PC-3 (cell line): ENCODE results near the gene TLE6. TPM values are rescaled to one million over a fixed set of nuclear protein-coding genes. Genes with fewer than 3 reads are reported as not detected.

ENCODE experiments used
- ATAC-seq: fragments of 200-7000 bp; cut with Tn5 transposase; 2 replicates; pipeline ENCODE4 v1.9.1; 2020; ENCODE audit warnings: mild to moderate bottlenecking, moderate library complexity
- BruUV-seq: library from RNA; stranded (reverse); fragments of 400-500 nt; replicated peaks from 2 replicates; lab custom pipeline; 2021; lab: Mats Ljungman, UMichigan
- CTCF ChIA-PET: fragments of 300-600 bp; sonication (Branson Sonifier 250); formaldehyde crosslinking; loops from one replicate; lab custom pipeline; 2022; ENCODE audit warnings: antibody characterized with exemption; lab: Charles Lee
- POLR2A ChIA-PET: fragments of 300-600 bp; sonication (Branson Sonifier 250); formaldehyde crosslinking; loops from one replicate; lab custom pipeline; 2022; ENCODE audit warnings: antibody characterized with exemption; ENCODE audit not compliant: unreplicated experiment; lab: Charles Lee
- DNase-seq: peaks from one replicate; pipeline ENCODE4 v3.0.0-alpha.2; 2015
- H2AFZ ChIP-seq: fragments of 300-600 bp; sonication (generic); 2 replicates; pipeline ENCODE4 v1.6.0; 2016; ENCODE audit warnings: antibody characterized with exemption, low read length
- H3F3A ChIP-seq: fragments of 300-600 bp; sonication (generic); one replicate; pipeline ENCODE4 v1.6.0; 2017; ENCODE audit warnings: antibody characterized with exemption, low read length, control low read depth, mild to moderate bottlenecking; ENCODE audit not compliant: unreplicated experiment
- H3K27ac ChIP-seq: fragments of 300-600 bp; sonication (generic); 2 replicates; pipeline ENCODE4 v1.5.1; 2016; ENCODE audit warnings: mild to moderate bottlenecking, low read length
- H3K27me3 ChIP-seq: fragments of 300-600 bp; sonication (generic); 2 replicates; pipeline ENCODE4 v1.6.1; 2016; ENCODE audit warnings: low read length, mixed read lengths
- H3K36me3 ChIP-seq: fragments of 300-600 bp; sonication (generic); 2 replicates; pipeline ENCODE4 v1.6.1; 2016; ENCODE audit warnings: low read depth, mixed run types, low read length, mixed read lengths
- H3K4me1 ChIP-seq: fragments of 300-600 bp; sonication (generic); 2 replicates; pipeline ENCODE4 v1.5.1; 2016; ENCODE audit warnings: low read length; ENCODE audit not compliant: insufficient read depth
- H3K4me2 ChIP-seq: fragments of 300-600 bp; sonication (generic); 2 replicates; pipeline ENCODE4 v1.6.0; 2016; ENCODE audit warnings: low read length
- H3K4me3 ChIP-seq: fragments of 300-600 bp; sonication (generic); 2 replicates; pipeline ENCODE4 v1.5.1; 2016; ENCODE audit warnings: mild to moderate bottlenecking, low read length, mixed read lengths
- H3K79me2 ChIP-seq: fragments of 300-600 bp; sonication (generic); 2 replicates; pipeline ENCODE4 v1.6.1; 2017; ENCODE audit warnings: low read length, mixed read lengths
- H3K9ac ChIP-seq: fragments of 300-600 bp; sonication (generic); 2 replicates; pipeline ENCODE4 v1.6.0; 2016; ENCODE audit warnings: mild to moderate bottlenecking, low read length
- H3K9me2 ChIP-seq: fragments of 300-600 bp; sonication (generic); replicated peaks from 2 replicates; pipeline ENCODE4 v1.6.1; 2016; ENCODE audit warnings: mixed run types, low read length, mixed read lengths
- H3K9me3 ChIP-seq: fragments of 300-600 bp; sonication (generic); 2 replicates; pipeline ENCODE4 v1.6.1; 2016; ENCODE audit warnings: low read length, mixed read lengths
- H4K20me1 ChIP-seq: fragments of 300-600 bp; sonication (generic); 2 replicates; pipeline ENCODE4 v1.6.1; 2016; ENCODE audit warnings: low read length, mixed read lengths
- CTCF ChIP-seq: fragments of 300-600 bp; sonication (generic); conservative IDR thresholded peaks from 2 replicates; pipeline ENCODE4 v1.5.1; 2017; ENCODE audit warnings: antibody characterized with exemption, low read depth, mild to moderate bottlenecking, low read length
- EZH2 ChIP-seq: fragments of 300-600 bp; sonication (generic); IDR thresholded peaks from one replicate; pipeline ENCODE4 v1.6.1; 2017; ENCODE audit warnings: antibody characterized with exemption, mild to moderate bottlenecking, low read length; ENCODE audit not compliant: unreplicated experiment
- EZH2phosphoT487 ChIP-seq: fragments of 300-600 bp; sonication (generic); IDR thresholded peaks from 2 replicates; pipeline ENCODE4 v1.6.1; 2018; ENCODE audit warnings: mild to moderate bottlenecking, antibody characterized with exemption, low read length, borderline replicate concordance
- intact Hi-C: fragments of 100-400 bp; cut with micrococcal nuclease; formaldehyde crosslinking; loops from 2 replicates; pipeline ENCODE4 v1.9.0; 2023
- total RNA-seq: library from RNA; depleted of rRNA; stranded (reverse); fragments of >200 nt; gene quantifications from 2 replicates; pipeline ENCODE4 v1.2.3, GENCODE V29; 2014

TLE6 gene
- total RNA-seq, 1 experiment from 2014 or later = 1.9 TPM

- ChIA-PET CTCF (no interaction called here), POLR2A (no interaction called here)
- ATAC-seq (no peak), DNase-seq (no peak)
- H3K4me3 ChIP-seq = no peak overlapping the region
- H3K4me2 ChIP-seq = no peak overlapping the region
- no peaks in the 10 kb centered on the region for H3K9me2 ChIP-seq
- H3K4me1 ChIP-seq = no peaks in the 10 kb centered on the region
- no peaks in the 10 kb centered on the region for H3K79me2 ChIP-seq
- H3F3A ChIP-seq = no peaks in the 10 kb centered on the region
- H3K27me3 ChIP-seq = no peaks in the 10 kb centered on the region
- no peaks in the 10 kb centered on the region for H3K9me3 ChIP-seq
- no peak overlapping the region for H2AFZ ChIP-seq
- H3K36me3 ChIP-seq = no peaks in the 10 kb centered on the region
- BruUV-seq = no TSS peak
- no peaks in the 10 kb centered on the region for H4K20me1 ChIP-seq
- H3K27ac ChIP-seq = no peak overlapping the region
- TF ChIP-seq CTCF (no peak), EZH2phosphoT487 (no peak), EZH2 (no peak)
- H3K9ac ChIP-seq = no peak overlapping the region
- intact Hi-C loops = no loop called here
Measured at GRCh38 chr19:3027292-3027691, 49.9 kb downstream of the TLE6 start.

- intact Hi-C loops = no loop called here
- TF ChIP-seq CTCF (no peak), EZH2phosphoT487 (no peak), EZH2 (no peak)
- POLR2A ChIA-PET = no interaction called here
Measured at GRCh38 chr19:3027981-3028304, 50.6 kb downstream of the TLE6 start.

GRCh38 chr19:3028305-3029064 is 51.1 kb downstream of the TLE6 start:
- BruUV-seq = no TSS peak

More at GRCh38 chr19:3027981-3028304, 50.6 kb downstream of the TLE6 start:
- Histone ChIP-seq H3K4me2 (no peak overlapping the region), H3F3A (no peaks in the 10 kb centered on the region), H3K27me3 (no peaks in the 10 kb centered on the region), H3K4me1 (no peaks in the 10 kb centered on the region), H3K9me2 (no peaks in the 10 kb centered on the region), H3K4me3 (no peak overlapping the region; the same call in 1 of the 2 replicates), H4K20me1 (no peaks in the 10 kb centered on the region), H3K79me2 (no peaks in the 10 kb centered on the region), H3K36me3 (no peaks in the 10 kb centered on the region), H3K27ac (no peak overlapping the region), H3K9me3 (no peaks in the 10 kb centered on the region), H3K9ac (no peak overlapping the region), H2AFZ (no peak overlapping the region)
- DNase-seq (no peak), ATAC-seq (0 out of 2 replicates have a peak, but pooled peaks have one; percentile 11)
- CTCF ChIA-PET = interaction anchor here (0.6 kb wide), 1 partner anchor 65 kb away, joined by 3 read pairs; no protein-coding TSS in a partner anchor
- BruUV-seq = no TSS peak

More at GRCh38 chr19:3028305-3029064, 51.1 kb downstream of the TLE6 start:
- Histone ChIP-seq H3K9me3 (no peaks in the 10 kb centered on the region), H3K36me3 (no peaks in the 10 kb centered on the region), H3F3A (no peaks in the 10 kb centered on the region), H3K9me2 (no peaks in the 10 kb centered on the region), H3K9ac (no peak overlapping the region), H2AFZ (peak overlapping the region; percentile 75; the same call in 1 of the 2 replicates), H3K79me2 (no peaks in the 10 kb centered on the region), H3K27ac (no peak overlapping the region), H3K4me3 (peak overlapping the region; percentile 66), H4K20me1 (no peaks in the 10 kb centered on the region), H3K27me3 (no peaks in the 10 kb centered on the region), H3K4me2 (peak overlapping the region; percentile 91), H3K4me1 (no peaks in the 10 kb centered on the region)
- ATAC-seq = peak; percentile 16; the same call in 1 of the 2 replicates
- ChIA-PET POLR2A (no interaction called here), CTCF (interaction anchor here (0.6 kb wide), 1 partner anchor 66 kb away, joined by 3 read pairs; no protein-coding TSS in a partner anchor)
- DNase-seq = no peak
- intact Hi-C loops = no loop called here
- TF ChIP-seq EZH2phosphoT487 (no peak), EZH2 (no peak), CTCF (no peak)
